GM18517 (cell line): Measurements from ENCODE around the gene SEC24D.
"Not testable (repeated sequence)": the region's sequence is repeated elsewhere in the genome, so short reads cannot be mapped to it uniquely, and the experiment has no call there.

Experiments
- ATAC-seq: cut with Tn5 transposase; IDR thresholded peaks from one replicate; pipeline ENCODE4 v1.9.1; 2021; ENCODE audit warnings: mild to moderate bottlenecking, moderate library complexity; ENCODE audit not compliant: unreplicated experiment

Gene SEC24D, protein sequence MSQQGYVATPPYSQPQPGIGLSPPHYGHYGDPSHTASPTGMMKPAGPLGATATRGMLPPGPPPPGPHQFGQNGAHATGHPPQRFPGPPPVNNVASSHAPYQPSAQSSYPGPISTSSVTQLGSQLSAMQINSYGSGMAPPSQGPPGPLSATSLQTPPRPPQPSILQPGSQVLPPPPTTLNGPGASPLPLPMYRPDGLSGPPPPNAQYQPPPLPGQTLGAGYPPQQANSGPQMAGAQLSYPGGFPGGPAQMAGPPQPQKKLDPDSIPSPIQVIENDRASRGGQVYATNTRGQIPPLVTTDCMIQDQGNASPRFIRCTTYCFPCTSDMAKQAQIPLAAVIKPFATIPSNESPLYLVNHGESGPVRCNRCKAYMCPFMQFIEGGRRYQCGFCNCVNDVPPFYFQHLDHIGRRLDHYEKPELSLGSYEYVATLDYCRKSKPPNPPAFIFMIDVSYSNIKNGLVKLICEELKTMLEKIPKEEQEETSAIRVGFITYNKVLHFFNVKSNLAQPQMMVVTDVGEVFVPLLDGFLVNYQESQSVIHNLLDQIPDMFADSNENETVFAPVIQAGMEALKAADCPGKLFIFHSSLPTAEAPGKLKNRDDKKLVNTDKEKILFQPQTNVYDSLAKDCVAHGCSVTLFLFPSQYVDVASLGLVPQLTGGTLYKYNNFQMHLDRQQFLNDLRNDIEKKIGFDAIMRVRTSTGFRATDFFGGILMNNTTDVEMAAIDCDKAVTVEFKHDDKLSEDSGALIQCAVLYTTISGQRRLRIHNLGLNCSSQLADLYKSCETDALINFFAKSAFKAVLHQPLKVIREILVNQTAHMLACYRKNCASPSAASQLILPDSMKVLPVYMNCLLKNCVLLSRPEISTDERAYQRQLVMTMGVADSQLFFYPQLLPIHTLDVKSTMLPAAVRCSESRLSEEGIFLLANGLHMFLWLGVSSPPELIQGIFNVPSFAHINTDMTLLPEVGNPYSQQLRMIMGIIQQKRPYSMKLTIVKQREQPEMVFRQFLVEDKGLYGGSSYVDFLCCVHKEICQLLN

DNA sequence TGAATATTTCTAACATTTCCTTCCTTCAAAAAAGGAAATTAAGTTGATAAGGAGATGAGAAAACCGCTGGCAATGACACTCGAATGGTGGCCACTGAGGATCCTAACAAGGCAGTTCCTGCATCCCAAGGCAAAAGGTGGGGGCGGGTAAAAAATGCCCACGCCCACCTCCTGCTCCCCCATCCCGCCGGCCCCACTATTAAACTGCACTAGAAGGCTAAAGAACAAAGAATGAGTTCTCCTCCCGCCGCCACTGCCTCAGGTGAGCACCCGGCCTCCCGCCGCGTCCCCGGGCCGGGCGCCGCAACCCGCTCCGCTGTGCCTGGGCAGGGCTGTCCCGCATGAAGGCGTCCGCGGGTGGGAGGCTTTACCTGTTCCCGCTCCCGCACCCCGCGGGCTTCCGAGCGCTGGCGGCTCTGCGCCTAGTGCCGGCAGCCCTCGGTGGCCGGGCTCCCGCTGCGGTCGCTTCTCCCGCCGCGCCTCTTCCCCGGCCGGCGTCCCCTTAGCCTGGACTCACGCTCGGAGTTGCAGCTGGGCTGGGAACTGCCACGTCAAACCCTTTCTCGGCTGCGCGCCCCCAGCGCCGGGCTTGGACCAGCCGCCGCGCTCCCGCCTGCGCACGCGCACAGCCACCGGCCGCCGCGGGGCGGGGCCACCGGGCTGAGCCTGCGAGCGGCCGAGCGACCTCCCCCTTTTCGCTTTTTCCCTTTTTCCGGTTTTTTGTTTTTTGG lies at the start of gene SEC24D:
TSS of gene SEC24D (minus strand) at position 556 of the 730 bp plus-strand sequence. CDS start 2,430 bp downstream, outside the sequence.
- ATAC-seq: peak; percentile 68

DNA sequence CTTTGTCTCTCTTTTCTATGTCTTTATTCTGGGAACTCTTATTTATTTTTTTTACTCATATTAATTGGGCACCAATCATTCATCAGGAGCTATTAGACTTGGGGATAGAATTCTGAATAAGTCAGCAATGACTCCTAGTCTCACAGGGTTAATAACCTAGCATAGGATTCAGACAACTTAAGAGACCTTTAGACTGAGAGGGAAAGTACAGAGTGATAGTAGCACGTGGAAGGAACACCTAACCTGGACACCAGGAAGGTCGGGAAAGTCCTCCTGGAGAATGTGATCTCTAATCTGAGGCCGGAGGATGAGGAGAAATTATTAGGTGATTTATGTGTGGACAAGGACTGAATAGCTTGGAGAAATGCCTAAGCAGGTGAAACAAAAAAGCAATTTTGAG lies 48.8 kb upstream of the SEC24D start:
- no peak for ATAC-seq

DNA sequence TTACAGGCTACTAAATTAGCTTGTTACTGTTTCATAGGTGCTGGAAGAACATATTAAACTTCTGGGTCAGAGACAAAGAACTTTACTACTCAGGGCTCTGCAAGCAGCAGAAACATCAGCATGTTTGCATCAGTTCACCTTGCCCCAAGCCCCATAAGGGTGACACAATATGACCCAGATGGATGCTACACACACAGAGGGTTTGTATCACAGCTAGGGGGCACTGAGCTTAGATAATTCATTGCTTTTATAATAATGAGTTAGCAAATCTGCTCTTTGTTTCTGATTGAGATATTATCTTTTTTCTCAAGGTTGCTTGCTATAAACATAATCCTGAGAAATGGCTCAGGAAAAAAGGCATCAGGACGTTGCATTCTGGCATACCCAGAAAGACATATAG lies 47.9 kb upstream of the SEC24D start:
- ATAC-seq: no peak

DNA sequence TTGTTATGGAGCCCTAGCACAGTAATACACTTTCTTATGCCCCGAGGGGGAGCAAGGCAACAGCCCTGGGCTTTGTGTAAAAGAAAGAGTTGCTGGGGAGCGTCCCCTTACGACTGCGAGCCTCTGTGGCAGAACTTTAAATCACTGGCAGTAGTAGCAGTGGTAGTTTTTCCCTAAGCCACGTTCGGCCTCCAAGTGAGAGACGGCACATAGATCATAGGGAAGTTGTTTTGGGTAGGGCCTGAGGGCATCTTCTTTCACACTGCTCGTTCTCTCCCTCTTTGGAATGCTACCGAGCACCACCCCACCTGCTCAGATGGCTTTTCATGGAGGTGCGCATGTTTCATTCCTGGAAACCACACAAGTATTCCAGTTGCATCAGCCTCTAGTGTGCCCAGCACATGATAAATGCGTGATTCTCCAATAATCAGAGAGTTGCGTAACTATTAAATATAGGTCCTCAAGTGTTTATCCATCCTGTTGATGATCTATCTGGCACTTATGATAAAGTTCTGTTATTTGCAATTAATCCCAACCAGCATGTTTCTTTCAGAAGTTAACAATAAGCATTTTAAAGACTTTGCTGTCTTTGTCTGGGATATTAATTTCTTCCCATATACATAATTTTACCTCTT lies 45.7 kb upstream of the SEC24D start:
- ATAC-seq: no peak

DNA sequence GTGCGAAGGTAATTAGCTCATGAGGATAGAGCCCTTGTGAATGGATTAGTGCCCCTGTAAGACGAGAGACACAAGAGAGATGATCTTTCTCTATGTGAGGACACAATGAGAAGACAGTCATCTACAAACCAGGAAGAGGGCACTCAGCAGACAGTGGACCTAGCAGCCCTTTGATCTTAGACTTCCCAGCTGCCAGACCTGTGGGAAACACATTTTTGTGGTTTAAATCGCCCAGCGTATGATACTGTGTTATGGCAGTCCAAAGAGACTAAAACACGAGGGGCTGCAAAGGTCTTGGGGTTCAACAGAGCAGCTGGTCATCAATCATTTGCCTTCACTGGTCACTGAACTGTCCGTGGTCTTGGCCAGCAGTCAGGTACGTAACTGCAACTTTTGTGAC lies 43.5 kb upstream of the SEC24D start:
- ATAC-seq: no peak

DNA sequence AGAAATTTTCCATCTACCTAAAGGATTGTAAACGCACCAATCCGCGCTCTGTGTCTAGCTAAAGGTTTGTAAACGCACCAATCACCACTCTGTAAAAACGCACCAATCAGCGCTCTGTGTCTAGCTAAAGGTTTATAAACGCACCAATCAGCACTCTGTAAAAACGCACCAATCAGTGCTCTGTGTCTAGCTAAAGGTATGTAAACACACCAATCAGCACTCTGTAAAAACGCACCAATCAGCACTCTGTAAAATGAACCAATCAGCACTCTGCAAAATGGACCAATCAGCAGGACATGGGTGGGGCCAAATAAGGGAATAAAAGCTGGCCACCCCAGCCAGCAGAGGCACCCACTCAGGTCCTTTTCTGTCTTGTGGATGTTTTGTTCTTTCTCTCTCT lies 42.6 kb upstream of the SEC24D start:
- ATAC-seq: not testable (repeated sequence)

DNA sequence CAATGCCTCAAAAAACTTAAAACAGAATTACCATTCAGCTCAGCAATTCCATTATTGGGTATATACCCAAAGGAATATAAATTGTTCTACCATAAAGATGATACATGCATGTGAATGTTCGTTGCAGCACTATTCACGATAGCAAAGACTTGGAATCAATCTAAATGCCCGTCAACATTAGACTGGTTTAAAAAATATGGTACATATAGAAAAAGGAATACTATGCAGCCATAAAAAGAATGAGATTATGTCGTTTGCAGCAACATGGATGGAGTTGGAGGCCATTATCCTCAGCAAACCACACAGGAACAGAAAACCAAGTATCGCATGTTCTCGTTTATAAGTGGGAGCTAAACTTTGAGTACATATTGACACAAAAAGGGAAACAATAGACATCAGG lies 41.9 kb upstream of the SEC24D start:
- ATAC-seq: no peak

DNA sequence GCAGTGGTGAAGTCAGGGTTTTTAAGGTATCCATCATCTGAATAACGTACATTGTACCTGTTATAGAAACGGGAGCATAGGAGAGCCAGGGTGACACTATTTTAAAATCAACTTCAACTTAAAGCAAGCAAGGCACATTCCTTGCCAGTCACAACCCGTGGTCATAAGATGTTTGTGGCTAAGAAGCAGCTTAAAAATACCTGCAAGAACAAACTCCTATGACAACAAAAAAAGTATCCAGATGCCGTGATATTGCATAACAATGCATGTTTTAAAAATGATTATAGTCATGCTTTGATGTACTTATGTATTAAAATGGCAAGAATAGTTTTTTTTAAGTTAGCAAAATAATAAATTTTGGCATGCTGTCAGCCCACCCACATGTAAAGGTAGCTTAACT lies 36.3 kb upstream of the SEC24D start:
- ATAC-seq: no peak

DNA sequence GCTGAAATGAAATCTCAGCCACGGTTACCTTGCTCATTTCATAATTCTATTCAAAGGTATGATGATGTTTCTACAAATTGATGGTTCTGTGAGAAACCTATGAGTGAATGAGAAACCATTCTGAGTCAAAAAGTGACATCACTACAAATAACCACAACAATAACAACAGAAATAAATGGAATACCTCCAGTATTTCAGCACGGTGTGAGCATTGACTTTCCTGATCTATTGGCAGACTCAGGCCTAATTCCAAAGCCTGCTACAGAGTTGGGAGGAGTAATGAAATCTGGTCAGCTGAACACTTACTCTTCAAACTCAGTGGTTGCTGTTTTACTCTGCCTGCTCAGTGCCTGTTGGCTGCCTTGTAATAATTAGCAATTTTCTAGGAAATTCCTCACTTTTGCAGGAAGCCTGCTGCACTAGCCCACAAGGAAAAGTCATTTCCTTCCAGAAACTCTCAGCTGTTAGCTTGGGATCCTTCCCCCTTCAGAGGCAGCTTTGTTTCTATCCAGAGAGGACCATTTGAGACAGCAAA lies 33.9 kb upstream of the SEC24D start:
- ATAC-seq: no peak

DNA sequence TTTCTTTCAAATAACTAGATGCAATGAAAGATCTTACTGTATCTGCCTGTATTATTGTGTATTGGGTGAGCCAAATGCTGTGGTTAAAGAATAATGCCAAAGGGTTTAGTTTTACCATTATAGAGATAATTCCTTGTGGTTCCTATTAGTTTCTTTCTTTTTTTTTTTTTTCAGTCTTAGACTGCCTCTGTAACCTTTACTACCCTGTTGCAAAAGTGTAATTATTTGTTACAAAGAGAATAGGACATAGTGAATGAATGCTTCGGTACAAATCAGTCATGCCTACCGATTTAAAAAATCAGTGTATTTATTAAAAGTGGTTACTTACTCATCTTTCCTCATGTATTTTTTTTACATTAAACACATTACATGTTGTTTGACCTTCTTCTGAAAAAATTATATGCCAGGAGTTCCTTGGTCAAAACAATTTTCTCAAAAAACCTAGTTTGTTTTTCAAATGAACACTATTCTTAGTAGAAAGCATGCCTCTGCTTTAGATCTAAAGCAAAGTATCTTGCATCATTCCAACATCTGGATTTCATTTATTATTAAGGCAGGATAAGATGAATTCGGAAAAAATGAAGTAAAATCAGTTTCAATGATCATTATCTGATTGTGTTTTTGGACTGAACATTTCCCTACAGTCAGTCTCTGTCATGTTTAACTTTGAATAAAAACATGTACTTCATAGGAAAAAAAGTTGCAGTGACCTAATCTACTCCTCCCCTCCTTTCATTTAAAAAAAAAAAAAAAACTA lies 31.6 kb upstream of the SEC24D start:
- no peak for ATAC-seq

DNA sequence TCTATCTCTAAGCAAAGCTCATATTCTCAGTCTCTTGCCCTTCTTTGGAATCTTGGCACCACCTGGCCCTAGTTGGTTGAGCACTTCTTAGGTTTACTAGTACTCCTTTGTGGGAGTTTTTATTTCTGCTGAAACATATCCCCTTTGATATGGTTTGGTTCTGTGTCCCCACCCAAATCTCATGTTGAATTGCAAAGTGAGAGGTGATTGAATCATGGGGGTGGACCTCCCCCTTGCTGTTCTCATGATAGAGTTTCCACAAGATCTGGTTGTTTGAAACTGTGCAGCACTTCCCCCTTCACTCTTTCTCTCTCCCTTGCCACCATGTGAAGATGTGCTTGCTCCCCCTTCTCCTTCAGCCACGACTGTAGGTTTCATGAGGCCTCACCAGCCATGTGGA lies 30.5 kb upstream of the SEC24D start:
- no peak for ATAC-seq

DNA sequence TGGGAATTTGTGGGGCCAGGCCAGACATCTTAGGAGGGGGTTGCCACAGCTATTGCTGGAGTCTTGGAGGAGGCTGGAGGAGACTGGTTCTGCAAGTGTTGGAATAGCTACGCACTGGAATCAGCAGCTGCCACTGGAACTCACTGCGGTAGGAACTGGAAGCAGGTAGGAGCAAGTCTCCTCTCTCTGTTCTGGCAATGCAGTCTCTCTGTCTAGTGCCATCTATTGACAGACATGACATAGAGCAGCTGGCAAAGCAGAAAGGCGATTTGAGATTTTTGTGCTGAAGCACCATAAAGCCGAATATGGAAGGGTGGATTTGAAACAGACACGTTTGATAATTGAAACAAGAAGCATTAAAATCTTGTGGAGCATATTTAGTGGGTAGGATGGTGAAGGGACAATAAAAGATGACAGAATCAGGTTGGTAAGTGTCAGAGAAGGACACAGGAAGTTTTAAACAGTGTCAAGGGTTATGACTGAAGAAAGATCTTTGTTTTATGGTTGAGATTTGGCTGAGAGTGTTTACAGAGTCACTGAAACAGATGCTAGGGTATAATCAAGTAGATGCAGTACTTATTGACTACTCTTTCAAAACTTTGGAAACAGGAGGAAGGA lies 29.3 kb upstream of the SEC24D start:
- ATAC-seq: no peak

DNA sequence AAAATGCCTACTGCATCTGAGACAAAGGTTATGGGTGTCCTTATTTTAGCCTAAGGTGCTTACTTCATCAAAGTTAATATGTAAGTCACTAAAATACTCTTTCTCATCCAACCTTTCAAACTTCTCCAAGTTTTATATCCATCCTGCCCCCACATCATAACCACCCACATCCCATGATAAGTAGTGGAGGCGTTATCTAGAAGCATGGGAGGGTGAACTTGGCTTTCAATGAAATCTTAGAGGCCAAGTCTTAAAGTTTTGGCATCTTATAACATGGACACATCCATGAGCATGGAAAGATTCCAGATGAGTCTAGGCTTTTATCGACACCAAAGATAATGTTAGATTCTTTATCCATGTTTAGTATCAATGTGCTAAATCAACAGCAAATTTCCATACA lies 22.9 kb upstream of the SEC24D start:
- ATAC-seq: no peak

DNA sequence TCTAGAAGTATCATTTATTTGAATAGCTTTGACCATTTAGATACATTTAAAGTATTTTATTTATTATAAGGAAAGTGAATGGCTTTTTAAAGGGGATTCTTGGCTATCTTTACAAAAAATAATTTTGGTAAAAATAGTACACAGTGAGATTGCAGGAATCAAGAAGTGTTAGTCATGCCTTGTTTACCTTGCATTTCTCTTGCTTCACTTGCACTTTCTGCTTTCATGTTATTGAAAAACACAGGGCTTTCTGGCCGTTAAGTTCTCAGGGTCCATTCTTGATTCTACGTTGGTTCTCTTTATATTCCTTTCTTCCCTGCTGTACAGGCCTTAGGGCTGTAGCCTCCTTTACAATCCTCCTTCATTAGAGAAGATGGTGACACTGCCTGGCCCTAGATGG lies 21.8 kb upstream of the SEC24D start:
- no peak for ATAC-seq

DNA sequence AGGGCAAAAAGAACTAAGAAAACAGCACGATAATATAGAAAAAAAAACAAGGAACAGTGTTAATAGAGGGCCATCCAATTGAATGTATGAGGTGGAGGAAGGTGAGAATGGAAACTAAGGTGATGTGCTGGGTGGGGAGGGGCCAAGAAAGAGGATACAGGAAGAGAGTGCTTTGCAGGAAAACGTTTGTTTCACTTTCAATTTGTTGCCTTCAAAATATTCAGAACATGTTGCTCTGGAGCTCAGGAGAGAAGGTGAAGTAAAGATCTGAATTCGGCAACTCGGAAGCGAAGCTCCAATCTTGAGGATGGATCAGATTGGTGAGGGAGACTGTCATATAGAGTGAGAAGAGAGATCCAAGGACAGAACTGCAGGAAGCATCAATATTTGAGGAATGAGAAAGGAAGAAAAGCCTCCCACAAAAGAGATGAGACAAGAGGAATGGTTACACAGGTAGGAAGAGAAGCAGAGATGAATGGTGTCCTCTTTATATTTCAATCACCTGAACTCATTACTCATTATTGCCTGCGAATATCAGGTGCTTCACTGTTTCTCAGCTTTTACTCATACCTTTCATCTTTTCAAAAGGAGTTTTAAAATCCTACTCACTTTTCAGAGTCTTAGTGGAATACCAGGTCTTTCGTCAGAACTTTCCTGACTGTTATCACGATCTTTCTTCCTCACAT lies 14.7 kb upstream of the SEC24D start:
- ATAC-seq: peak; percentile 95

DNA sequence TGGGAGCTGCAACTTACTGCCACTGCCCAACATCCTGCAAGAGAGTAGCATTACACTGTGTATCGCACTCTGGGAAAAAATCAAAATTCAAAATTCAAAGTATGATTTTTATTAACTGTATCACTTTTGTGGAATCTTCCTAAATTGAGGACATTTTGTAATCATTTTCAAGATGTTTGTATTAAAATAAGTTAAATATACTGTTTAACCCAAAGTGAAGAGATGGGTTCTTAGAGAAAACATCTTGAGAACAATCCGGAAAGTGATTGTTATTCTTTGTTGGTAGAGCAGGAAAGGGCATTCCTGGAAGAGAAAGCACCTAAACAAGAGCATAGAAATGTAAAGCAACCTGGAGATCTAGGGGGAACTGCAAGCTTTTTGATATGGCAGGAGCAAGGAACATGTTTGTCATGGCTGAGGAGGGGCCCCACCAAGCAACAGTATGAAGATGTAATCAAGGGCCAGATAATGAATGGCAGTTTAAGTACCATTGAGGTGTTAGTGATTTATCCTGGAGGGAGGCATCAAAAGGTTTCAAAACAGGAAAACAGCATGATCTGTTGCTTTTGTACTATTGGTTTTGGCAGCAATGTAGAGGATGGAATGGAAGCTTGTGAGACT lies 14.1 kb upstream of the SEC24D start:
- no peak for ATAC-seq

DNA sequence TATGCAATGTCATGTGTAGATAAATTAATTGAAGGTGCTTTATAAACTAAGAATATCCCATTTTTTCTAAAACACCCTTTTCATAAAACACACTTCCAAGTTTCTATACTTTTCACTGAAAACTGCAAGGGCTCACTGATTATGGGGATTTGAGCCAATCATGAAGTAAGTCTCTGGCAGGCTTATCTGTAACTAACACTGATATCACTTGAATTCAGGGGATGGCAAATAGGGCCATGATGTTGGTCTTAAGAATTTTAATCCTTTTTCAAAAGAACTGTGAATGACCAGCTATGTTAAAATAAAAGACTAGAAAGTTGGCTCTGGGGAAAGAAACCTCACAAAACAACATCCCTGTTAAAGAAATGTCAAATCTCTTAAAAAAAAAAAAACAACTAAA lies 13.0 kb upstream of the SEC24D start:
- no peak for ATAC-seq

DNA sequence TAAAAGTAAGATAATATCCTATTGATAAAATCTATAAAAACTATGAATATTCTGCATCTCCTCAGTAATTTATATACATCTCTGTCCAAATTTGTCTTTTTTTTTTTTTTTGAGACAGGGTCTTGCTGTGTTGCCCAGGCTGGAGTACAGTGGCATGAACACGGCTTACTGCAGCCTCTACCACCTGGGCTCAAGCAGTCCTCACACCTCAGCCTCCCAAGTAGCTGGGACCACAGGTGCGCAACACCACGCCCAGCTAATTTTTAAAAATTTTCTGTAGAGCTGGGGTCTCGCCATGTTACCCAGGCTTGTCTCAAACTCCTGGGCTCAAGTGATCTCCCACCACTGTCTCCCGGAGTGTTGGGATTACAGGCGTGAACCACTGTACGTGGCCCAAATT lies 12.3 kb upstream of the SEC24D start:
- no peak for ATAC-seq
